Endothelial cell (in vitro differentiated cells): ENCODE measurements around the gene AGPAT1. TPM values are rescaled to one million over a fixed set of nuclear protein-coding genes. Genes with fewer than 3 reads are reported as not detected.
A peak's percentile ranks its signal among the peaks of the same experiment; 100 is the strongest.
"Not testable (repeated sequence)": the region's sequence is repeated elsewhere in the genome, so short reads cannot be mapped to it uniquely, and the experiment has no call there.

Source experiments
- DNase-seq: peaks from one replicate; pipeline ENCODE4 v3.0.0; 2021; ENCODE audit warnings: low spot score
- H3K27ac Mint-ChIP-seq: one replicate; pipeline ENCODE4 v1.8.0; 2021; ENCODE audit warnings: mixed read lengths, inconsistent platforms; ENCODE audit not compliant: unreplicated experiment
- H3K27me3 Mint-ChIP-seq: one replicate; pipeline ENCODE4 v1.8.0; 2021; ENCODE audit warnings: mild to moderate bottlenecking, moderate library complexity, mixed read lengths, inconsistent platforms; ENCODE audit not compliant: unreplicated experiment
- H3K36me3 Mint-ChIP-seq: one replicate; pipeline ENCODE4 v1.8.0; 2021; ENCODE audit warnings: mild to moderate bottlenecking, low read depth, mixed read lengths, inconsistent platforms; ENCODE audit not compliant: unreplicated experiment
- H3K4me1 Mint-ChIP-seq: one replicate; pipeline ENCODE4 v1.8.0; 2021; ENCODE audit warnings: mild to moderate bottlenecking, mixed read lengths, inconsistent platforms; ENCODE audit not compliant: unreplicated experiment
- H3K4me3 Mint-ChIP-seq: one replicate; pipeline ENCODE4 v1.8.0; 2021; ENCODE audit warnings: mild to moderate bottlenecking, mixed read lengths, inconsistent platforms; ENCODE audit not compliant: unreplicated experiment
- H3K9me3 Mint-ChIP-seq: one replicate; pipeline ENCODE4 v1.8.0; 2021; ENCODE audit warnings: mixed read lengths, inconsistent platforms; ENCODE audit not compliant: unreplicated experiment
- CTCF ChIP-seq: fragments of 200-600 bp; sonication (generic); IDR thresholded peaks from one replicate; pipeline ENCODE4 v1.5.0; 2021; ENCODE audit warnings: antibody characterized with exemption; ENCODE audit not compliant: unreplicated experiment
- total RNA-seq: library from RNA; stranded (reverse); fragmentation: NEBNext Ultra II Directional; extraction: Animal tissue kit (Norgen Biotek cat#: 25700); gene quantifications from one replicate; pipeline ENCODE4 v1.2.1, GENCODE V29; 2021; ENCODE audit not compliant: unreplicated experiment

Gene AGPAT1
- total RNA-seq, 1 donor from 2014 or later: 93.3 TPM

DNA sequence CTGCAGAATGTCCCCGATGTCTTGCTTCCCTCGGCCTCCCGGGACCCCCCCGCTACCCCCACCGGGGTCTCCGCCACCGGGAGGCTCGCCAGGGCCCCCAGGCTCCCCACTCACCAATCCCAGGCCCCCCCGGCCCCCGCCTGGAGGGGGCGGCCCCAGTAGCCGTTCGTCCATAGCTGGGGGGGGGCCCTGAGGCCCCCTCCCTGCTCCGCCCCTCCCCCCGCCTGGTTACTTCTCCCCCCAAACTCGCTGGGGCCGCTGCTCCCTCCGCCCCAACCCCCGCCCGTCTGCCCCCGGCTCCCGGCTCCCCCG is 13.8 kb upstream of the AGPAT1 start:
- Mint-ChIP-seq H3K36me3 (peaks cover 27% of the 10 kb centered on the region), H3K27me3 (peaks cover 16% of the 10 kb centered on the region), H3K27ac (no peak overlapping the region), H3K4me1 (peaks cover 70% of the 10 kb centered on the region), H3K9me3 (no peaks in the 10 kb centered on the region), H3K4me3 (peak overlapping the region; percentile 100)
- DNase-seq: no peak
- TF ChIP-seq CTCF: no peak

GRCh38 chr6:32189069-32189741 is 13.3 kb upstream of the AGPAT1 start:
- Mint-ChIP-seq H3K9me3 (no peaks in the 10 kb centered on the region), H3K4me1 (peaks cover 68% of the 10 kb centered on the region), H3K27ac (peak overlapping the region; percentile 96), H3K27me3 (peaks cover 16% of the 10 kb centered on the region), H3K4me3 (peak overlapping the region; percentile 100), H3K36me3 (peaks cover 27% of the 10 kb centered on the region)
- DNase-seq: no peak
- no peak for TF ChIP-seq CTCF

GRCh38 chr6:32188381-32189068 is 12.6 kb upstream of the AGPAT1 start:
- Mint-ChIP-seq H3K27ac (peak overlapping the region; percentile 96), H3K4me1 (peaks cover 67% of the 10 kb centered on the region), H3K9me3 (no peaks in the 10 kb centered on the region), H3K36me3 (peaks cover 27% of the 10 kb centered on the region), H3K4me3 (peak overlapping the region; percentile 100), H3K27me3 (peaks cover 16% of the 10 kb centered on the region)
- no peak for TF ChIP-seq CTCF
- no peak for DNase-seq

GRCh38 chr6:32187725-32188380 is 12.0 kb upstream of the AGPAT1 start:
- H3K9me3 Mint-ChIP-seq, DNase-seq: not testable (repeated sequence)
- Mint-ChIP-seq H3K4me1 (peaks cover 62% of the 10 kb centered on the region), H3K27ac (peak overlapping the region; percentile 91), H3K36me3 (peaks cover 27% of the 10 kb centered on the region), H3K4me3 (peak overlapping the region; percentile 100), H3K27me3 (peaks cover 16% of the 10 kb centered on the region)

DNA sequence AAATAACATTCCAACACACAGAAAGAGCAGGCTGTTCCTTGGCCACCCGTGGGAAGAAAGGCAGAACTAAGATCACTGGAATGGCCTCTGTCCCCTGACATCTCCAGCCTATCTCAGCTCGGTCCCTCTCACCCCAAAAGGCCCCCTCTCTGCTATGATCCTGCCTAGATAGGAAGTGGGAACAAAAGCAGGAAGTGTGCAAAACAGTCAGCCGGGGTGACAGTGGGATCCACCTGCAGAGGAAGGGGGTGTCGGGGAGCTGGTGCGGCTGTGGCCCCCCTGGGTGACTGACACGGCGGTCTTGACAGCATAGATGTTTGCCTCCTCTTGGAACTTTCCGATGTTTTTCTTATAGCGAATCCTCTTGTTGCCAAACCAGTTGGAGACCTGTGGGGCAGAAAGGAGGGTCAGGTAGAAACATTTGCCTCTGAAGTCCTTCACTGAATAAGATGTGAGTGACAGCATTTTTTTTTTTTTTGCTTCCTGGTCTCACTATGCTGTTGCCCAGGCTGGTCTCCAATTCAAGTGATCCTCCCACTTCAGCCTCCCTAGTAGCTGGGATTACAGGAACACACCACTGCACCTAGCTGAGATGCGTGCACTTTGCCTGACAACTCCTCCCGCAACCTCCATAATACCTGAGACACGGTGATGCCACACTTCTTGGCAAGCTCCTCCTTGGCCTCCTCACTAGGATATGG is 11.3 kb upstream of the AGPAT1 start:
- no peak for DNase-seq
- Mint-ChIP-seq H3K4me1 (peaks cover 59% of the 10 kb centered on the region), H3K27ac (peak overlapping the region; percentile 91), H3K36me3 (peaks cover 27% of the 10 kb centered on the region), H3K9me3 (no peaks in the 10 kb centered on the region), H3K27me3 (peaks cover 14% of the 10 kb centered on the region), H3K4me3 (peak overlapping the region; percentile 87)
- TF ChIP-seq CTCF: no peak

DNA sequence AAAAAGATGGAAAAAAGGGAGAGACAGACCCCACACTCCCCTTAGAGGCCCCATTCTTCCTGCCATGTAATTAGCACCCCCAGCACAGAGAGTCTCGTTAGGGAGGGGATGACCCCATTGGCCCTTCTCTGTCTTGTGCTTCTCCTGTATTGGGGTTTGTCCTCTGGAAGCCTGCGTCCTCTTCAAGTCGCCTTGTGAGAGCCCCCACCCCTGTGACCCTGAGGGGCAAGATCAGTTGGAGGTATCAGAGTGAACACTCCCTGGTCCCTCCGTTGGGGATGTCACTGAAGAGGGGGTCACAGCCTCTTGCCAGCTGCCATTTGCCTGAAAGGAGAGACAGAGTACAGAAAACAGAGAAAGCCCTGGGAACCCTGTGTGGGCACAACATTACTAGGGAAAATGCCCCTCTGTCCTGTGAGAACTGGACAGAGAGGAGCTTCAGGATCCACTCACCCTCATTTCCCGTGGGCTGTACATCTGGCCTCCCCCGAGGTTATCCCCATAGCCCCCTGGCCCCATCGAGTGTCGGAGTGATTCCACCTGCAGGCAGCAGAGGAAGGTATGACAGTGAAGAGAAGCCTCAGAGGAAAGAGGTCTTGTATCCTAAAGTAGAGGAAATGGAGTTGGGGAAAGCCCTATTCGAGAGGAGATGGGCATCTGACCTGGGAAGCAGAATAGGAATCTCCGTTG is 10.4 kb upstream of the AGPAT1 start:
- H3K4me3 Mint-ChIP-seq: peak overlapping the region; percentile 87
- peaks cover 52% of the 10 kb centered on the region for H3K4me1 Mint-ChIP-seq
- H3K27me3 Mint-ChIP-seq: peaks cover 11% of the 10 kb centered on the region
- H3K27ac Mint-ChIP-seq: peak overlapping the region; percentile 84
- H3K36me3 Mint-ChIP-seq: peaks cover 27% of the 10 kb centered on the region
- not testable (repeated sequence) for H3K9me3 Mint-ChIP-seq, DNase-seq

DNA sequence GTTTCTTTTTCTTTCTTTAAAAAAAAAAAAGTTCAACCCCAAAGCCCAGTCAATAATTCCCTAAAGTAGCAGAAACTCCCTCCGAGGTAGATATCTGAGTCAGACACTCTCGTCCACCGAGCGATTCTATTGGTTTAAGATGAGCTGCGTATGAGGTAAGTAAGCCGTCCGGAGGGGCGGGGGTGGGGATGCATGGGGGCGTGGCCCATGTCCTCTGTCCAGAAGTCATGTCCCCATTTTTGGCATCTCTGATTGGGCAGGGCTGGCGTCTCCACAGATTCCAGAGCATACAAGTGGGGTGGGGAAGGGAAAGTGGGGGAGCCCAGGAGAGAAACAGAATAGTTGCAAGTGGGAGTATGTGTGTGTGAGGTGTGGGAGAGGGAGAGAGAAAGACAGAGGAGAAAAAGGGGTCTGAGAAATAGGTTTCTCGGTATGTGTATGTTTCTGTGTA is 9.8 kb upstream of the AGPAT1 start:
- H3K4me1 Mint-ChIP-seq: peaks cover 53% of the 10 kb centered on the region
- H3K4me3 Mint-ChIP-seq: peak overlapping the region; percentile 87
- H3K9me3 Mint-ChIP-seq, DNase-seq: not testable (repeated sequence)
- H3K27ac Mint-ChIP-seq: peak overlapping the region; percentile 84
- peaks cover 14% of the 10 kb centered on the region for H3K27me3 Mint-ChIP-seq
- H3K36me3 Mint-ChIP-seq: peaks cover 27% of the 10 kb centered on the region
